ENCODE measurements around the gene ZMYM2.

Gene ZMYM2

GRCh38 chr13:20049558-20050473 lies 91.3 kb downstream of the ZMYM2 start:
- no peak for DNase-seq

DNA sequence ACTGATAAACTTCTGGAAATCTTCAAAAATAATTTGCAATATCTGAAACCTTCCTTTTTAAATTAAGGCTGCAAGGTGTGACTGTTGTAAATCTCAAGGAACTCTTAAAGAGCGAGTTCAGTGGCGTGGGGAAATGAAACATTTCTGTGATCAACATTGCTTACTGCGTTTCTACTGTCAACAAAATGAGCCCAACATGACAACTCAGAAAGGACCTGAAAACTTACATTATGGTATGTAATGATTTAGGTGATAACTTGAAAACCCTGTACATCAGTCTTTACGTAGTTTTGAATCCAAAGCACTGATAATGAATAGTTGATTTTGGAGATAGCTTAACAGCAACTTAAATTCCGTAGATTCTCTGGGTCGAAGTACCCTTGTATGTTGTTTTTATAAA lies 92.8 kb downstream of the ZMYM2 start:
- DNase-seq = no peak

DNA sequence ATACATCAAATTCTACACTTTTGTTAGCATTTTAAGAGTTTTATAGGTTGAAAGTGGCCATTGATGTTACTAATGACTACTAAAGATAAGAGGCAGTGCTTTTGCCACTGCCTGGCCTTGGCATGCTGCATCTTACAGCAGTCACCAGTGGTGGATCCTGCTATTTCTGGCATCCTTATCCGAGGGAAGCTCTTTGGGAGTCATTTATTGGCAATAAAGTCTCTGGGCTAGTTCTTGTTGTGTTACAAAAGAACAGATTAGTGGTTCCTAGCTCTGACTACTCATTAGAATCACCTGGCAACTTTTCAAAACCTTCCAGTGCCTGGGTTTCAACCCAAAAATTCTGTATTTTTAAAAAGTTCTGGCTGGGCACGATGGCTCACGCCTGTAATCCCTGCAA lies 94.5 kb downstream of the ZMYM2 start:
- no peak for DNase-seq

- DNase-seq = no peak
Observed at GRCh38 chr13:20053891-20054290, 95.4 kb downstream of the ZMYM2 start.

DNA sequence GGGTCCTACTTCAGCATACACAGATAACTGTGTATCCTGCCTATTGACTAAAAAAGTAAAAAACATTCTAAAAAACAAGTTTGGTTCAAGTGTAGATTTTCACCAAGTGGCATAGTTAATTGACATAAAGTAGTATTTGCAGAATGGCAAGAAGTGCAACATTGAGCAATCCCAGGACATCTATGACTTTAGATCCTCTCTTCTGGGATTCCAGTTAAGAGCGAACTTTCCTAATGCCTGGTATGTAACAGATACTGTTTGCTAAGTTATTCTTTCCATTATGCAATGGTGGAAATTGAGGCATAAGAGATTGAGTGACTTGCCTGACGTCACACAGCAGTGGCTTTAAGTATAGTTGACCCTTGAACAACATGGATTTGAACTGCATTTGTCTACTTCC lies 96.1 kb downstream of the ZMYM2 start:
- DNase-seq = no peak

DNA sequence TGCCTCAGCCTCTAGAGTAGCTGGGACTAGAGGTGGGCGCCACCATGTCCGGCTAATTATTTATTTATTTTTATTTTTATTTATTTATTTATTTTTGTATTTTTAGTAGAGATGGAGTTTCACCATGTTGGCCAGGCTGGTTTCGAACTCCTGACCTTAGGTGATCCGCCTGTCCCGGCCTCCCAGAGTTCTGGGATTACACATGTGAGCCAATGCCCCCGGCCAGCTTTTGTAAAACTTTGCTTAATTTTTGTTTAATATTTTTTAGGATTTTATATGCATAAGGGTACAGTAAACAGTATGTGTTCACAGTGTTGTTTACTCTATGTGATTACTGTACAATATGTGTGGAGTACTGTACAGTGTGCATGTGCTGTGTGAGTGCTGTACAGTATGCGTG lies 98.7 kb downstream of the ZMYM2 start:
- no peak for DNase-seq

GRCh38 chr13:20057963-20058362 lies 99.4 kb downstream of the ZMYM2 start:
- DNase-seq = no peak

- DNase-seq = no peak
Observed at GRCh38 chr13:20058476-20058875, 99.9 kb downstream of the ZMYM2 start.

- peak; percentile 2 for DNase-seq
Observed at GRCh38 chr13:20064128-20064527, 105.6 kb downstream of the ZMYM2 start.

- no peak for DNase-seq
Observed at GRCh38 chr13:20065516-20065915, 107.0 kb downstream of the ZMYM2 start.

GRCh38 chr13:20069956-20070355 lies 111.4 kb downstream of the ZMYM2 start:
- DNase-seq = no peak

- DNase-seq = no peak
Observed at GRCh38 chr13:20073775-20074174, 115.2 kb downstream of the ZMYM2 start.

DNA sequence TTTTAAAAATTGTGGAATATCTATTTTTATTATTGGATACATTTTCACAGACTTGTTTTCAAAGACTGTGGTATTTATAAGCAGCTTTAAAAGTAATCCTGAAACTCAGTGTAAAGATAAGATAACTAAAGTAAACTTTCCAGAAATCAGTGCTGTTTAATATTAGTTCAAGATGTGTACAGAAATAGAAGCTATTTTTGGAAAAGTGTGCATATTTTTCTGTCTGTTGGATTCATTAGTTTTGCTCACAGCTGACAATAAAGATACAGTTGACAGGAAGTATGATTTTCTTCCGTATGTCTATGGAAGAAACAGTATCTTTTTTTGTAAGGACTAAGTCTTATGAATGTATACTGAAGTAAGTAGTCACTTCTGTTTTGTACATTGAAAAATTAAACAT lies 116.4 kb downstream of the ZMYM2 start:
- no peak for DNase-seq

DNA sequence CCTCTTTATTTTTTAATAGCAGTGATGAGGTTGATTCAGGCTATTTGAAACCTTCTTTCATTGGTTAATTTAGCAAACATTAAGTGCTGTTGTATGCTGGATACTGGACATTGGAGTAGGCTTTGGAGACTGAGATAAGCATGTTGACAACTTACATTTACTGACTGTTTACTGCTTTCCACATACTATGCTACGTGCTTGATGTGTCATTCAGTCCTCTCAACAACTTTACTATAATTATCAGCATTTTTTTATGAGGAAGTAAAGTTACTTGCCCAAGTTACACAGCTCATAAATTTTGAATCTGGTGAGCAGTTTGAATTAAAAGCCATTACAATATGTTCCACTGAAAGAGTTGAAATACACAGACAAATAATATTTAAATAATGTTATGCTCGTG lies 118.6 kb downstream of the ZMYM2 start:
- no peak for DNase-seq

GRCh38 chr13:20080377-20081164 lies 122.0 kb downstream of the ZMYM2 start:
- DNase-seq = no peak

- no peak for DNase-seq
Observed at GRCh38 chr13:20090349-20090748, 131.8 kb downstream of the ZMYM2 start.

GRCh38 chr13:20093951-20094350 lies 135.4 kb downstream of the ZMYM2 start:
- no peak for DNase-seq

GRCh38 chr13:20099319-20099718 lies 140.8 kb downstream of the ZMYM2 start:
- no peak for DNase-seq

DNA sequence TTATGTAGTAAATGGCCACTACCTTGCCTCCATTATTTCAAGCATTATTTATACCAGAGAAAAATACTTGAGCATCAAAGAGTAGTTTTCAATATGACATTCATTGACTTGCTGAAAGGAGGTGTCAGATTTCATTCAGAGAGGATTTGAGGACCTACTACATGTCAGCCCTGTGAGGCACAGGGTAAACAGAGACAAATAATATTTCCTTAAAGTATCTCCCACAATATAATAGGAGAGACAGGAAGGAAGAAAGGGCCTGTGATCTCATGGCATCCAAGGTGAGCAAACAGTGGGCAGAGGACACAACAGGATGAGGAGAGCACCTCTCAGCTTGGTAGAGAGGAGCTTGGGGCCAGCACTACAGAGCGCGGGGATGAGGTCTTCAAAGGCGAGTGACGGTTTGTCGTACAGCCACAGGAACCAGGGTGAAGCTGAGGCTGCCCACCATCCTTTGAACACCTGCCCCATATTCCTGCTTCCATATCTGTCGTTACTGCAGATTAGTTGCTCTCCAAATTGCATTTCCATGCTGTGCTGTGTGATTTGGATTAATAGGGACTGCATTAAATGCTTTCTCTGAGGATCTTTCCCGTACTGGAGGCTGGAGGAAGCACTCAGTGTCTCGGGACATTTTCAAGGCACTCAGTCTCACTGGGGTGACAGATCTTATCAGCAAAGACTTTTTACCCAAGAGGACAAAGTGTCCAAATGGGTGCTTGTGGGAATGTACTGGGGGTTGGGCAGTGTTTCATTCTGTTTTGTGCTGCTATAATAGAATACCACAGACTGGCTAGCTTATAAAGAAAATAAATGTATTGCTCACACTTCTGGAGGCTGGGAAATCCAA lies 143.2 kb downstream of the ZMYM2 start:
- DNase-seq = no peak

- DNase-seq = no peak
Observed at GRCh38 chr13:20102525-20103180, 144.1 kb downstream of the ZMYM2 start.

DNA sequence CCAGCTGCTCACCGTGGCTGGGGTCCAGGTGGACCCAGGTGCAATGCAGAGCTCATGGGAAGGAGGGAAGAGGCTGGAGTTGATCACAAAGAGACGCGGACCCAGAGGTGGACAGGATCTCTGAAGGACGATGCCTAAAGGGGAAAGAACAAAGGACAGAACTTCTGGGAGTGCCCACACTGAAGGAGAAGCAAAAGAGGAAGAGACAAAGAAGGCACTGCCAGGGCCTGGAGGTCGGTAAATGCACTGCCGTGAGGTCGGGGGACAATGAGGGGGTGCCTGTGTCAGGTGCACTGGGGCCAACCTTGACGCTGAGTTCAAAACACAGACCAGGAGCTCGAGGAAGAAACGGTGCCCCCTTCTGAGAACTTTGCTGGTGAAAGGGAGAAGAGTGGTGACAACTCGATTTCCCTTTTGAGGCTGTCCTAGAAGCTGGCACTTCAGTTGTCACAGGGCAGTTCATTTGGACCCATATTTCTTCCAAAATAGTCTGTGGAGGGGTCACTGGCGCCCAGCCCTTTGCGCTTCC lies 146.7 kb downstream of the ZMYM2 start:
- DNase-seq = no peak

DNA sequence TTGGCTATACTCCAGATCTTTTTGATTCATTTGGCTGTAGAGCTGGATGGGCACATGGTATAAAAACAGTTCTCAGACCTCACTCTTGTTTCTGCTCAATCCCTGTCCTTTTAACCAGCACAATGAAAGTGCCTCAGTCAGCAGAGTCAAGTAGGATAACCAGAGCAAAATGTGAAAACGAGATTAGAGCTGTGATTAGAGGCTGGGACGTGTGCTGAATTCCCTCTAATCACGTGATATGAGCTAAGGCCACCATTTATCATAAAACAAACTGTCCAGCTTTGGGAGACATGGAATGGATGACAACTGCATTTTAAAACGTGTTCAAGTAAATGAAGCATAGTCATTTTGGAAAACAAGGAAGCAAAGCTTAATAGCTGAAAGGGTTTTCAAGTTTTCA lies 148.2 kb downstream of the ZMYM2 start:
- no peak for DNase-seq

Data from EL (cell line).